Left ventricle myocardium inferior (tissue), 1 donor: Measurements from ENCODE around the gene GCNT2. TPM values are rescaled to one million over a fixed set of nuclear protein-coding genes. Genes with fewer than 3 reads are reported as not detected.

Experiments used
- DNase-seq: peaks from one replicate; pipeline ENCODE4 v3.0.0-alpha.2; 2020
- H3K27ac ChIP-seq: fragments of 200-600 bp; replicated peaks from 2 replicates; pipeline ENCODE4 v1.8.0; 2021
- H3K27me3 ChIP-seq: fragments of 200-600 bp; 2 replicates; pipeline ENCODE4 v1.8.0; 2021; ENCODE audit warnings: low read depth
- H3K36me3 ChIP-seq: fragments of 200-600 bp; 2 replicates; pipeline ENCODE4 v1.8.0; 2021
- H3K4me1 ChIP-seq: fragments of 200-600 bp; 2 replicates; pipeline ENCODE4 v1.8.0; 2021
- H3K4me3 ChIP-seq: fragments of 200-600 bp; 2 replicates; pipeline ENCODE4 v1.8.0; 2021; ENCODE audit warnings: mild to moderate bottlenecking, moderate library complexity
- H3K9me3 ChIP-seq: fragments of 200-600 bp; replicated peaks from 2 replicates; pipeline ENCODE4 v1.8.0; 2021
- CTCF ChIP-seq: fragments of 200-600 bp; IDR thresholded peaks from 2 replicates; pipeline ENCODE4 v1.8.0; 2021; ENCODE audit warnings: antibody characterized with exemption, mild to moderate bottlenecking, borderline replicate concordance
- intact Hi-C: fragments of 100-400 bp; cut with micrococcal nuclease; formaldehyde crosslinking; loops from one replicate; pipeline ENCODE4 v1.11.0; 2022
- long read RNA-seq: library from polyadenylated mRNA; unstranded; transcript quantifications from one replicate; pipeline ENCODE4 v2.0.0, GENCODE V29; 2021
- total RNA-seq: library from RNA; stranded (reverse); fragmentation: NEBNext Ultra II Directional; extraction: Animal tissue kit (Norgen Biotek cat#: 25700); gene quantifications from one replicate; pipeline ENCODE4 v1.2.1, GENCODE V29; 2021
- donor health status: DM: no; HTN: yes; CAD: no; lungs with severe emphysema.

The GCNT2 gene
- total RNA-seq = 49.0 TPM
- long read RNA-seq, full-length matches to known transcripts = 31 of 42 reads
- long read RNA-seq, partial matches to known transcripts = 7 of 42 reads
- long read RNA-seq, other reads (novel, unspliced or antisense) = 4 of 42 reads

DNA sequence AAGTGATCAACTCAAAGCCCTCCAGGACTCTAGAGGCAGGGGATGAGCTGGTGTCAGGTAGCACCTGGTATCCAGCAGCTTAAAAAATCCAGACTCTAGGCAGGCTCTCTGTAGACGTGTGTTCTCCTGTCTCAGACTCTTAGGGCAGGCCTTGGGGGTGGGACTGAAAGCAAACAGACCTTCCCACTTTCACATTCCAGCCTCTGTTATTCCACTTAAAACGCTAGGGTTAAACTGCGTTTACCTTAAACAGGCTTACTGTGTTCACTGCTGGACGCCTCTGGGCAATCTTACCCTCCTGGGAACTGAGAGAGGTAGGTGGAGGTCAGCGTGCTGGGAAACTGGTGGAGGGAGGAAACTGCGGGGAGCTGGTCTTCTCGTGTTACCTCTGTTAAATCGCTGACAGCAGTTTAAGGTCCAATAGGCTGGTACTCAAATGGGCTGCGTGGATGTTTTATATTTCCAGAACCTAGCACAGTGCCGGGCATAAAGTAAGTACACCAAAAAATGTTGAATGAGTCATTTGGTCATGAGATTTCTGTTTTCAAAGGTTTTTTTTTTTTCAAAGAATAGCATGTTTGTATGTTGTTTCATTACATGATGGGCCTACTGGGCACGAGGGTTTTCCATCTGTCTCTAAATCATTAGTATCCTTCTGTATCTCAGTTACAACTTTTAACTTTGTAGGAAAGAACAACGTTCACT lies at the start of gene GCNT2:
Gene GCNT2 (plus strand): TSS at position 248 of the 705 bp plus-strand sequence. CDS start 7,561 bp downstream, outside the sequence.
- DNase-seq = no peak
- Histone ChIP-seq H3K4me3 (peak within 1 kb of the TSS; percentile 61), H3K4me1 (peaks cover 26% of the 10 kb centered on the region), H3K36me3 (no peaks in the 10 kb centered on the region), H3K27ac (peak within 1 kb of the TSS; percentile 80), H3K27me3 (no peaks in the 10 kb centered on the region), H3K9me3 (no peaks in the 10 kb centered on the region)
- intact Hi-C loops = no loop called here
- TF ChIP-seq CTCF = no peak

DNA sequence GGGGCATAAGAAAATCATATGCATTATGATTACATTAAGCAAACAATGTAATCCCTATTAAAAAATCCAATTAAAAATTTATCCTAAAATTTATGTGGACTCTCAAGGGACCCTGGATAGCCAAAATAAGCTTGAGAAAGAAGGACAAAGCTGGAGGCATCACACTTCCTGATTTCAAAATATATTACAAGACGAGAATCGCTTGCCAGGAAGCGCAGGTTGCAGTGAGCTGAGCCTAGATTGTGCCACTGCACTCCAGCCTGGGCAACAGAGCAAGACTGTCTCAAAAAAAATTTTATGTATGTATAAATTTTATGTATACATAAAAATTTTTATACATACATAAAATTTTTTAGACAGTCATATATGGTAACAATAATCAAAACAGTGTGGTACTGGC lies 48.5 kb upstream of the GCNT2 start:
- intact Hi-C loops = no loop called here
- H3K9me3 ChIP-seq = peaks cover 8% of the 10 kb centered on the region
- no peak for DNase-seq
- no peak overlapping the region for H3K4me3 ChIP-seq
- H3K27ac ChIP-seq = no peak overlapping the region
- no peak for TF ChIP-seq CTCF
- no peaks in the 10 kb centered on the region for H3K36me3 ChIP-seq
- H3K27me3 ChIP-seq = peaks cover 39% of the 10 kb centered on the region
- no peaks in the 10 kb centered on the region for H3K4me1 ChIP-seq

- H3K36me3 ChIP-seq = no peaks in the 10 kb centered on the region
- no peak for DNase-seq
- H3K4me3 ChIP-seq = no peak overlapping the region
- peaks cover 21% of the 10 kb centered on the region for H3K27me3 ChIP-seq
- no peak overlapping the region for H3K27ac ChIP-seq
- no peaks in the 10 kb centered on the region for H3K9me3 ChIP-seq
- H3K4me1 ChIP-seq = no peaks in the 10 kb centered on the region
- TF ChIP-seq CTCF = peak; percentile 69
- intact Hi-C loops = no loop called here
Observed at GRCh38 chr6:10478187-10479040, 42.7 kb upstream of the GCNT2 start.

GRCh38 chr6:10479939-10480700 lies 41.0 kb upstream of the GCNT2 start:
- Histone ChIP-seq H3K4me3 (no peak overlapping the region), H3K9me3 (no peaks in the 10 kb centered on the region), H3K27ac (no peak overlapping the region), H3K27me3 (peaks cover 19% of the 10 kb centered on the region), H3K4me1 (no peaks in the 10 kb centered on the region), H3K36me3 (no peaks in the 10 kb centered on the region)
- DNase-seq = no peak
- no peak for TF ChIP-seq CTCF
- intact Hi-C loops = loop anchor here (10.0 kb wide), 1 partner anchor 325 kb away; no protein-coding TSS in a partner anchor

DNA sequence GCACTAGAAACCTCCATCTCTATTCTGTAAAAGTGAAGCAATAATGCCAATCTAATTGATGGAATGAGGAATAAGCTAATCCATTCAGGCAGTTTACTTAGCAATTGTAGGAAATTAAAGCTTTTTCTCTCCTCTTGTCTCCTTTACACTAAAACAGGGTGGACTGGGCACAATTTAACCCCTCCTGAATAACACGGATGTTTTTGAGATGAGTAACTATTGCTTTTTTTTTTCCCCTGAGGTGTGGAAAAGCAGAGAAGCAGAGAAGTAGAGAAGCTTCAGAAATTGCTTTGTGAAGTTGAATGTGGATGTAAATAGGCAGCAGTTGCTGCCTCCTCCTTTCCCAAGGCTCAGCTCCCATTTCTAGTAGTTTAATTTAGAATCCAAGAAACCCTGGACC lies 40.0 kb upstream of the GCNT2 start:
- Histone ChIP-seq H3K27me3 (peaks cover 13% of the 10 kb centered on the region), H3K4me3 (no peak overlapping the region), H3K4me1 (no peaks in the 10 kb centered on the region), H3K36me3 (no peaks in the 10 kb centered on the region), H3K27ac (no peak overlapping the region), H3K9me3 (no peaks in the 10 kb centered on the region)
- no peak for DNase-seq
- intact Hi-C loops = loop anchor here (10.0 kb wide), 1 partner anchor 324 kb away; no protein-coding TSS in a partner anchor
- no peak for TF ChIP-seq CTCF
